ENCODE results near the gene PTPRT. TPM values are rescaled to one million over a fixed set of nuclear protein-coding genes. Genes with fewer than 3 reads are reported as not detected.

The PTPRT gene
- total RNA-seq, 1 experiment from 2014 or later: 0.93 TPM

- Histone ChIP-seq H3K27me3 (no peaks in the 10 kb centered on the region), H3K4me3 (no peak overlapping the region), H3K27ac (no peak overlapping the region), H3K4me1 (no peaks in the 10 kb centered on the region), H3K36me3 (no peaks in the 10 kb centered on the region), H3K9me3 (replicated peaks) (no peaks in the 10 kb centered on the region)
- DNase-seq: no peak
Observed at GRCh38 chr20:42524058-42524457, 665.6 kb downstream of the PTPRT start.

GRCh38 chr20:42516692-42517091, 673.0 kb downstream of the PTPRT start:
- H3K27me3 ChIP-seq: no peaks in the 10 kb centered on the region
- no peak for DNase-seq

GRCh38 chr20:42510686-42511085, 679.0 kb downstream of the PTPRT start:
- H3K9me3 ChIP-seq (replicated peaks): no peaks in the 10 kb centered on the region

More at GRCh38 chr20:42516692-42517091, 673.0 kb downstream of the PTPRT start:
- Histone ChIP-seq H3K4me1 (no peaks in the 10 kb centered on the region), H3K9me3 (replicated peaks) (no peaks in the 10 kb centered on the region), H3K36me3 (no peaks in the 10 kb centered on the region), H3K4me3 (no peak overlapping the region), H3K27ac (no peak overlapping the region)

DNA sequence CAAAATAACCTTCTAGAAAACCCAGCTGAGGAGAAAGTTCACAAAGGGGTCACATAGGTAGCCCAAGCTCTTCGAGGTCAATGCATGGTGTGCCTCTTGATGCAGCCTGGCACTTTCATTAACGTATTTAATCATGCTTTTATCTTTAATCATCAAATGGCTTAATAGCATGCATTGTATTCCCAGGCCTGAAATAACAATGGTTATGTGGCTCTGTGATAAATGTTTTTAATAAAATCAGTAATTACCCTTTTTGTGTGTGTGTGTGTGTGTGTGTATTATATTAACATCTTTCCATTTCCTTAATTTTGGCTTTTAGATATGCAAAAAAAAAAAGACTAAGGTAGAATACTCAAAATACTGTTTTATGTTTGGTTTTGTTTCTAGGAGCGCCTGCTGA, 681.8 kb downstream of the PTPRT start:
- Histone ChIP-seq H3K4me3 (no peak overlapping the region), H3K27ac (no peak overlapping the region), H3K36me3 (no peaks in the 10 kb centered on the region), H3K4me1 (no peaks in the 10 kb centered on the region), H3K9me3 (replicated peaks) (no peaks in the 10 kb centered on the region; the same call in 1 of the 2 replicates), H3K27me3 (no peaks in the 10 kb centered on the region)
- DNase-seq: no peak

More at GRCh38 chr20:42510686-42511085, 679.0 kb downstream of the PTPRT start:
- H3K27ac ChIP-seq: no peak overlapping the region
- DNase-seq: no peak
- H3K4me3 ChIP-seq: no peak overlapping the region
- no peaks in the 10 kb centered on the region for H3K27me3 ChIP-seq
- H3K36me3 ChIP-seq: no peaks in the 10 kb centered on the region
- no peaks in the 10 kb centered on the region for H3K4me1 ChIP-seq

GRCh38 chr20:42506397-42506796, 683.3 kb downstream of the PTPRT start:
- DNase-seq: no peak
- no peaks in the 10 kb centered on the region for H3K27me3 ChIP-seq
- H3K4me3 ChIP-seq: no peak overlapping the region
- H3K9me3 ChIP-seq (replicated peaks): no peaks in the 10 kb centered on the region; the same call in 1 of the 2 replicates
- H3K4me1 ChIP-seq: no peaks in the 10 kb centered on the region
- no peak overlapping the region for H3K27ac ChIP-seq
- H3K36me3 ChIP-seq: no peaks in the 10 kb centered on the region

DNA sequence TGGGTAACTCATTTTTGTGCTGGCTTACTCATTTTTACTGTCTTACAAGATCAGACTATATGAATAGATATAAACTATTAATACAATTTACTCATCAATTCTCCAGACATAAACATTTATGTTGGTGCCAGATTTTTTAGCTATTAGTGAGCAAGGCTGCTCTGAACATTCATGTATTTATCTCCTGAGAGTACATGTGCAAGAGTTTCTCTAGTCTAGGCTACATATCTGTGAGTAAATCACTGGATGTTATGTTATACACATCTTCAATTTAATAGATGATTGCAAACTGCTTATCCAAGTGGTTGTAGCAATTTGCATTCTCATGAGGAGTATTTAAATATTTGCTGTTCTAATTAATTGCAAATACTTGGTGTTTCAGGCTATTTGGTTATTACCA, 687.1 kb downstream of the PTPRT start:
- DNase-seq: no peak
- Histone ChIP-seq H3K4me3 (no peak overlapping the region), H3K36me3 (no peaks in the 10 kb centered on the region), H3K27me3 (no peaks in the 10 kb centered on the region), H3K9me3 (replicated peaks) (no peaks in the 10 kb centered on the region; the same call in 1 of the 2 replicates), H3K27ac (no peak overlapping the region), H3K4me1 (no peaks in the 10 kb centered on the region)

DNA sequence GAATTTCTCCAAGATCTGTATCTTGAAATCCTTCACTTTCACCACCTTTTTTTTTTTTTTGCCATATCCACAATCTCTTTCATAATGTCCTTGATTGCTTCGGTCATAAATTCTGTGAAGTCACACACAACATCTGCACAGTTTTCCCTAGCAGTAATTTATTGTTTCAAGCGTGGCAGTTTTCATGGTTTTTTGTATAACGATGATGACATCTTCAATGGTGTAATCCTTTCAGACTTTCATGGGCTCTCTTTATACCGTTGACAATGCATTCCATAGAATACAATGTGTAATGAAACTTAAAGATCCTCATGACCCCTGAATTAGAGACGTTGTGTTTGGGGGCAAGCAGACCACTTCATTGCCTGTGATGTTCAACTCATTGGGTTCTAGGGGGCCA, 693.1 kb downstream of the PTPRT start:
- no peak overlapping the region for H3K27ac ChIP-seq
- no peak for DNase-seq
- no peaks in the 10 kb centered on the region for H3K9me3 ChIP-seq (replicated peaks)
- H3K27me3 ChIP-seq: peaks cover 3% of the 10 kb centered on the region; the same call in 1 of the 2 replicates
- H3K4me1 ChIP-seq: no peaks in the 10 kb centered on the region
- no peak overlapping the region for H3K4me3 ChIP-seq
- no peaks in the 10 kb centered on the region for H3K36me3 ChIP-seq

DNA sequence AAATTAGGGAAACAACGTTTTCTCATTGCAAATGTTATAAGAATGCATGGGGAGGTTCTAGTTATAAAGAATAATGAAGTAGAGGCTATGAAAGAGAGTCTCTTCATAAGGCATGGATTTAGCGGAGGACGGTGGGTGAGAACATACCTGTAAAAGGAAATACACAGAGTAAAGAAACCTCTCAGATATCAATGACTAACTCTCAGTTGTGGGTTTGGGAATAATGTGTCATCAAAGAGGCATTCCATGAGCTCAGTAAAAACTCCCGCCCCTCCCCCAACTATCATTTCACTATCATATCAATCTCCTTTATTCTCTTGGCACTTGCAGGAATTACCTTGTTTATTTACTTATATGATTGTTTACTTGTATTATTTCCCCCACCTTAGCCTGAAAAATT, 695.4 kb downstream of the PTPRT start:
- Histone ChIP-seq H3K27ac (no peak overlapping the region), H3K27me3 (peaks cover 3% of the 10 kb centered on the region; the same call in 1 of the 2 replicates), H3K9me3 (replicated peaks) (no peaks in the 10 kb centered on the region), H3K36me3 (no peaks in the 10 kb centered on the region), H3K4me1 (no peaks in the 10 kb centered on the region), H3K4me3 (no peak overlapping the region)
- DNase-seq: no peak

DNA sequence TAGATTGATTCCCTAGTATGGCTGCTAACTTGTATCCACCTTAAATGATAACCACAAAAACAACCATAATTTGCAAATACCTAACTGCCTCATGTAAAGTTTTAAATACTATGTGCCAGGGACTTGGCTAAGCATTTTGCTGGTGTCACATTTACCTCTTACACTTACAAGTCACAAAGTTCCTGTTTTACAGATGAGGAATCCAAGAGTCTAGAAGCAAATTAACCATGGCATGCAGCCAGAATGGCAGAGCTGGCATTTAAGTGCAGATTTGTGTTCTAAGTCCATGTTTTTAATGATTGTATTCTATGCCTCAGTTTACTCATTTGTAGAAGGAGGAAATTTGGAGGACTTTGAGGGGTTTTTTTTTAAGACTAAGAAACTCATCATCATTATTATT, 696.7 kb downstream of the PTPRT start:
- Histone ChIP-seq H3K27ac (no peak overlapping the region), H3K4me3 (no peak overlapping the region), H3K27me3 (peaks cover 3% of the 10 kb centered on the region; the same call in 1 of the 2 replicates), H3K9me3 (replicated peaks) (no peaks in the 10 kb centered on the region), H3K36me3 (no peaks in the 10 kb centered on the region), H3K4me1 (no peaks in the 10 kb centered on the region)
- no peak for DNase-seq

- Histone ChIP-seq H3K27me3 (peaks cover 3% of the 10 kb centered on the region; the same call in 1 of the 2 replicates), H3K4me3 (no peak overlapping the region), H3K36me3 (no peaks in the 10 kb centered on the region), H3K27ac (no peak overlapping the region), H3K9me3 (replicated peaks) (no peaks in the 10 kb centered on the region), H3K4me1 (no peaks in the 10 kb centered on the region)
- DNase-seq: no peak
Observed at GRCh38 chr20:42492290-42492689, 697.4 kb downstream of the PTPRT start.

GRCh38 chr20:42485556-42485955, 704.1 kb downstream of the PTPRT start:
- Histone ChIP-seq H3K4me3 (no peak overlapping the region), H3K4me1 (no peaks in the 10 kb centered on the region), H3K36me3 (no peaks in the 10 kb centered on the region), H3K27me3 (no peaks in the 10 kb centered on the region; the same call in 1 of the 2 replicates), H3K9me3 (replicated peaks) (no peaks in the 10 kb centered on the region), H3K27ac (no peak overlapping the region)
- DNase-seq: no peak

DNA sequence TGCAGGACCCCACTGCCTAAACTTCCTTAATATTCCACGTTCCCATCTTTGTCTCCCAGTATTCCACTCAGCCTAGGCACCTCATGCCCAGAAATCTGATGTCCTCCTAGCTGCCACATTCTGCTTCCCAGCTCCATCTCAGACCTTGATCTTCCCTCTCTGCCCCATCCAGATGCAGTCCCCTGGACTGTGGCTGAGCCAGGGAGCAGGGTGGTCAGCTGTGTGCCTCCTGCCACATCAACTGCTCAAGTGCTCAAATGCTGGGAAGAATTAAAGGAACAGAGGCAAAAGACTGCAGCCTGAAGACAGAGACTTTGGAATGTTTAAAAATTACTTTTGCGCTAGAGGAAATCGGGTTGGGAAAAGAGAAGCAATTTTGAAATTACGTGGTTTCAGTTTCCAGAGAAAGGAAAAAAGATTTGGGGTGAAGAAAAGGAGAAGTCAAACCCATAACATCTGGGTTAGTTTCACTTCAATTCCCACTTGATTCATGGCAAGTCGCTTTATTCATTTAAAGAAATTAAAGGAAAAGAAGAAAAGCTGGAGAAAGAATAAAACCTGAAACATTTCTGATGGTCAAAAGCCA, 704.8 kb downstream of the PTPRT start:
- Histone ChIP-seq H3K4me1 (no peaks in the 10 kb centered on the region), H3K4me3 (no peak overlapping the region), H3K27me3 (peaks cover 3% of the 10 kb centered on the region; the same call in 1 of the 2 replicates), H3K27ac (no peak overlapping the region), H3K36me3 (no peaks in the 10 kb centered on the region), H3K9me3 (replicated peaks) (no peaks in the 10 kb centered on the region)
- no peak for DNase-seq

GRCh38 chr20:42484335-42484734, 705.4 kb downstream of the PTPRT start:
- Histone ChIP-seq H3K36me3 (no peaks in the 10 kb centered on the region), H3K27me3 (peaks cover 4% of the 10 kb centered on the region; the same call in 1 of the 2 replicates), H3K4me3 (no peak overlapping the region), H3K4me1 (no peaks in the 10 kb centered on the region), H3K27ac (no peak overlapping the region), H3K9me3 (replicated peaks) (no peaks in the 10 kb centered on the region)
- no peak for DNase-seq

GRCh38 chr20:42483730-42484303, 705.9 kb downstream of the PTPRT start:
- no peak overlapping the region for H3K4me3 ChIP-seq
- H3K4me1 ChIP-seq: no peaks in the 10 kb centered on the region
- no peak overlapping the region for H3K27ac ChIP-seq
- H3K27me3 ChIP-seq: peaks cover 6% of the 10 kb centered on the region; the same call in 1 of the 2 replicates
- no peaks in the 10 kb centered on the region for H3K9me3 ChIP-seq (replicated peaks)
- no peaks in the 10 kb centered on the region for H3K36me3 ChIP-seq
- peak; percentile 61 to 79 for DNase-seq

GRCh38 chr20:42482808-42483207, 706.9 kb downstream of the PTPRT start:
- H3K27ac ChIP-seq: no peak overlapping the region
- no peaks in the 10 kb centered on the region for H3K36me3 ChIP-seq
- no peak overlapping the region for H3K4me3 ChIP-seq
- H3K27me3 ChIP-seq: peaks cover 10% of the 10 kb centered on the region; the same call in 1 of the 2 replicates
- H3K9me3 ChIP-seq (replicated peaks): no peaks in the 10 kb centered on the region
- DNase-seq: no peak
- no peaks in the 10 kb centered on the region for H3K4me1 ChIP-seq

- Histone ChIP-seq H3K4me3 (no peak overlapping the region), H3K9me3 (replicated peaks) (no peaks in the 10 kb centered on the region), H3K4me1 (no peaks in the 10 kb centered on the region), H3K27me3 (peaks cover 28% of the 10 kb centered on the region; the same call in 1 of the 2 replicates), H3K27ac (no peak overlapping the region), H3K36me3 (no peaks in the 10 kb centered on the region)
- no peak for DNase-seq
Observed at GRCh38 chr20:42475773-42476172, 713.9 kb downstream of the PTPRT start.

All from SJCRH30 (cell line).